NCI-H345 (cell line): Measurements from ENCODE around the gene TMOD1.
"Not testable (repeated sequence)": the region's sequence is repeated elsewhere in the genome, so short reads cannot be mapped to it uniquely, and the experiment has no call there.

Experiments
- DNase-seq: peaks from one replicate; lab custom pipeline; 2025; lab: John Stamatoyannopoulos, UW

TMOD1 gene

DNA sequence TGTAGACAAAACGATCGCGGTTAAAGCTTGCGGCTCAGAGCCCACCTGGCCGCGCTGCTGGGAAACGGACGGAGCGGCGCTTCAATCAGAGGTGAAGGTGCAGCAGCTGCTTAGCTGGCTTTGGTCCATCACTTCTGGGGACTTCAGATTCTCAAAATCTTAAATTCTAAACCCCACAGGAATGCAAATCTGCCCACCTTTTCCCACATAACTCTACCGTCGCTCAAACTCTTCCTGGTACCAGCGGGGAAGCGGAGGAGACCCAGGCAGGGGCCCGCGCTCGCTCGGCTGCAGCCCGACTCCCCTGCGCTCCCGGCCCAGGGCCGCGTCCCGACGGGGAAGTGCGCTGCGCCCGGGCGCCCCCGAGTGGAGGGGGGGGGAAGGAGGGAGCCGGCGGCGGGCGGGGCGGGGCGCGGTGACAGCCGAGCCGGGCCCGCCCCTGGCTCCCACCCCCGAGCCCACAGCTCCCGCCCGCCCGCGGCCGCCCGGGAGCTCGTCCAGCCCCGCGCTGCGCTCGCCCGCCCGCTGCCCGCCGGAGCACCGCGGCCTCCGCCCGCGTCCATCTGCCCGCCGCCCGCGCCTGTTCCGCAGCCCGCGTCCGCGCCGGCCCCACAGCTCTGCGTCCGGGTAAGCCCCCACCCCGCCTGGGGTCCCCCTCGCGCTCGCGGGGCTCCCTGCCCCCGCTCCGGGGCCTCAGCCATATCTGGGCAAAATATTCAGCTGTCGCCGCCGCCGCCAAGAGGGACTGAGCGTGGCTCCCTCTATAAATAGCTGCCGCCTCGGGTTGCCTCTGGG, at the start of gene TMOD1:
Gene TMOD1, plus strand, starts transcription at position 490 of the 795 bp plus-strand sequence. CDS start 22,523 bp downstream, outside the sequence.
- peak; percentile 68 for DNase-seq

DNA sequence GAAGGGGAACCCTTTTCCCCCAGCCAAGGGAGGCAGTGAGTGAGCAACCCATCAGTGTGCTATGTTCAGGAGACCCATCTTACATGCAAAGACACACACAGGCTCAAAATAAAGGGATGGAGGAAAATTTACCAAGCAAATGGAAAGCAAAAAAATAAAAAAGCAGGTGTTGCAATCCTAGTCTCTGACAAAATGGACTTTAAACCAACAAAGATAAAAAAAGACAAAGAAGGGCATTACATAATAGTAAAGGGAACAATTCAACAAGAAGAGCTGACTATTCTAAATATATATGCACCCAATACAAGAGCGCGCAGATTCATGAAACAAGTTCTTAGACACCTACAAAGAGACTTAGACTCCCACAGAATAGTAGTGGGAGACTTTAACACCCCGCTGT, 47.9 kb upstream of the TMOD1 start:
- not testable (repeated sequence) for DNase-seq

DNA sequence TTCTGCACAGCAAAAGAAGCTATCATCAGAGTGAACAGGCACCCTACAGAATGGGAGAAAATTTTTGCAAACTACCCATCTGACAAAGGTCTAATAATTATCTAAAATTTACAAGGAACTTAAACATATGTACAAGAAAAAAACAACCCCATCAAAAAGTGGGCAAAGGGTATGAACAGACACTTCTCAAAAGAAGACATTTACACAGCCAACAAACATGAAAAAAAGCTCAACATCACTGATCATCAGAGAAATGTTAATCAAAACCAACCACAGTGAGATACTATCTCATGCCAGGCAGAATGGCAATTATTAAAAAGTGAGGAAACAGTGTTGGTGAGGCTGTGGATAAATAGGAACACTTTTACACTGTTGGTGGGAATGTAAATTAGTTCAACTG, 44.6 kb upstream of the TMOD1 start:
- DNase-seq: not testable (repeated sequence)

DNA sequence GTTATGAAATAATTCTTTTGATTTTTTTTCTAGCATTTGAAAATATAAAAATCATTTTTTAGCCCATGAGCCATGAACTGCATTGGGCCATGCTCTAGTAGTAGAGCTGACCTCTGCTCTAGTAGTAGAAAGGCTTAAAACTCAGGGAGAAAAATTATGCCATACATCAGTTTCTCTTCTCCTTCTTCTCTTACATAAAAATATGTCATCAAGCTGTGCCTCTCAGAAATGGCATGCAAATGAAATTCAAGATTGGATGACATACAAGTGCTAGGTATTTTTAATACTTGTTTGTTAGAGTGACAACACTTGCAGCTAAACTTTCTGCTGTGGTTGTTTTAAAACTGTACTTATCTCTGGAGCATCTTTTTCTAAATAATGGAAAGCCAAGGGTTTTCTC, 42.1 kb upstream of the TMOD1 start:
- no peak for DNase-seq

DNA sequence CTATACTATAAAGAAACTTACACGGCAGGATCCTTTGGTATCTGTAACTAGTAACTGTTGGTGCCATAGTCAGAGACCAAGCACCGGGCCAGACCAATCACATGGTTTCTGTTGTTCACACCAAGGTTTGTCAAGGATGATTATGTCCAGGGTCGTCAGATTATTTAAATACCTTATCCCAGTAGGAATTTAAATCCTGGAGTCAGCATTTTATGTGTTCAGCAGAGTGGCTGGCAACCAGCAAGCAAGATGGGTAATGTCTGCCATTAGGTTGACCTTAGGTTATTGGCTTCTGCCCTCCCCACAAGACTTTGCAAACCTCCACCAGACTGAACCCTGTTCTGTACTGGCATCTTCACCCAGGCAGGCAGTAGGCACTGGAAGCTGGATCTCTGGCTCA, 39.3 kb upstream of the TMOD1 start:
- DNase-seq: no peak

DNA sequence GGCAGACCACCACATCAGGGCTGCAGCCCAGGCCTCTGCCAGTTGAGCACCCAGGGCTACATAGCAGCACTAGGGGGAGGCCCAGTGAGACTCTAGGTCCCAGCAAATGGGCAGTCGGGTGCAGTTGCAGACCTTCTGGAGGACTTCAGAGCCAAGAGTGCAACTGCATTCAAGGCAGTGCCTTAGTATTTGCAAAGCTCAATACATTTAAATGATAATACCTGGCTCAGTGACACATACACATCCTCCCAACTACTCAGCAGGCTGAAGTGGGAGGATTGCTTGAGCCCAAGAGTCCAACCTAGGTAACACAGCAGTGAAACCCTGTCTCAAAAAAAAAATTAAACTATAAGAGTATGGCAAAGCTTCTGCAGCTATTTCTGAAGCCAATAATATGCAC, 38.6 kb upstream of the TMOD1 start:
- no peak for DNase-seq

DNA sequence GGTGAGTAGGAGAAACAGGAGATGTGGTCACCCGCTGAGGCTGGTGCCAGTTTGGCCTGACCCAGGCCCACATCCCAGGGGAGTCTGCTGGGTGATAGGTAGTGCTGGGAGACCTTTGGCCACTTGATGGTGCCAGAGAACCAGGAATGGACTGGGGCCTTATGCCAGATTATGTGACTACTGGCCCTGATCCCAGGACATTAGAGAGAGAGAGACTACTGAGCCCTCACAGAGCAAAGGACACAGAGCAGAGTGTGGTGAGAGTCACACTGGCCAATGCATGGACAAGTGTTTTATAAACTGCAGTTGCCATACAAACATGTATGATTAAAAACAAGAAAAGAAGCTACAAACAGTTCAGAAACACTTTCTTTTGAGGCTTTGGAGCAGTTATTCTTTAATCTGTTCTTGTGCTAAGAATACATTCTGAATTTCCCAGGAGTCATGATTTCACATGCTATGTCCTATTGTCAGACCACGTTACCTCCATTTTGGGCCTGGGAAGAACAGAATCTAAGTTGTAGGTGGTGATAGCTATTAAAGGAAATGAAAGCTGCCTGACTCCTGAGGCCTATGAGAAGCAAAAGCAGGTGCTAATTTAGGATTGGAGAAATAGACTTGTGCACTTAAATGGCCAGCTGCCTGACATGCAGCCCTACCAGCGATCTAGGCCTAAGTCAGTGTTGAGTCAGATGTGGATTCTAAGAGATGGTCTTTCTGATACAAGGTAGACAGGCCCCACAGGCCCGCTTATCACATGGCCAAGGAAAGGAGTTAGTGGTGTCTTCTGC, 32.6 kb upstream of the TMOD1 start:
- peak; percentile 32 for DNase-seq

DNA sequence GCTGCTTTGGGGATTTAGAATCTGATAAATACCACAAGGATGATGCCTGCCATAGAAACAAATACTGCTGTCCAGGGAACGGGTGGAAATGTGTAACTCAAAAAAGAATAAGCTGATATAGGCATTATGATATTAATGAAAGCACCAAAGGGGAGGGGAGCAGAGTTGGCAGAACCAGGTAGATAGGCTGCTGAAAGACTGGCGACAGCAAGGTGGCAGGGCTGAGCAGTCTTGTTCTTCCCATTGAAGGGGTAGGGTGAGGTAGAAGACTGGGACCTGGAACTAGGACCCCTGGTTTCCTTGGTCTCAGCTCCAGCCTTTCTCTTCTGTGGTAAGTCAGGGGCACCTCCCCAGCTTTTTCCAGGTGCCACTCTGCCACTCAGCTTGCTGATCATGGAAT, 31.4 kb upstream of the TMOD1 start:
- DNase-seq: no peak

DNA sequence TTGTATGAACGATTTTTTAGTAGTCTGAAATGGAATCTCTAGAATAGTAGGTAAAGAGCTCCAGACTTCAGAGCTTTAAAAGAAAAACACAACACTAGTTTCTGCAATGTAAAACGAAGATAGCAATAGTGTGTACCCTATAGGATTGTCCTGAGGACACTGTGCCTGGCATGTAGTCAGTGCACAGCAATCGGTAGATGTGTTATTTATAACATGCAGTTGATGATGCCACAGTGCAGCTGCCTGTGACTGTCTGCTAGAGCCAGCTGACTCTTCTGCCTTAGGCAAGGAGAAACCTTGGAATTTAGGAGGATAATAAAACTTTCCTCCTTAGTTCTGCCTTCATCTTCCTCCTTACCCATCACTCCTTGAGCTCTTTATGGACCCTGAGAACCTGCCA, 27.7 kb upstream of the TMOD1 start:
- no peak for DNase-seq

DNA sequence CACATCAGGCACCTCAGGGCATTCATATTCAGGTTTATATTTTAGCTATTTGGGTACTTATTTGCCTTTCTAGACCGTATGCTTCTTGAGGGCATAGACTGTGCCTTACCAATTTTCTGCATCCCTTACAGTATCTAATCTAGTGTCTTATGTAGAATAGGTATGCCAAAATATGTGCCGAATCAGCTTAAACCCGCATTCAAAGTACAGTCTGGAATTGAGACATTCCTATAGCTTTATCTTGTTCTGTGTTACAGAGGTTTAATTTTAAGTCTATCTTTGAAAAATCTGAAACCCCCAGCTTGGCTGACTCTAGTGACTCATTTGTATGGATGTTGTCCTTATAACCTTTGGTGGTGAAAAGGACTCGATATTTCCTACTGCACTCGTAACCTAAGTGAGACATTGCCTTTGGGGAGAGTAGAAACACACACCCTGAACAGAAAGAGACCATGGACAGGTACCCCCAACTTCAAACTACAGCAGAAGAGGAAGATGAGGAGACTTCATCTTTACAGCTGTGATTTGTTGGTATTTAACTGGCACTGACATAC, 27.0 kb upstream of the TMOD1 start:
- DNase-seq: no peak

DNA sequence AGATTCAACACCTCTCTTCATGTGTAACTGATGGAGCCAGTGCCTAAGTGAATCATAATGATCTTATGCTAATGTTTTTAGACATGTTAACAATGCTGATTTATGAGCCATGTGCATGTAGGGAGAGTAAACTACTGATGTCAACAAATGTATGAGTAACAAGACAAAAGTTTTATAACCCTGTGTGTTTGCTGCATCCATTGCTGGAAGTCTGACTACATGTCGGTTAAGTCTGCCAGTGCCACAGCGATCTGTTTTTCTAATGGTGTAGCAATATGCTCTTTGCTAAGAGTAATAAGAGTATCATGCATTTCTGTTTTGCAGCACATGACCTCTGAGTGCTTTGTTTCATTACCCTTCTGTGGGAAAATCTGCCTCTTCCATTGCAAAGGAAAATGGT, 26.4 kb upstream of the TMOD1 start:
- peak; percentile 2 for DNase-seq

DNA sequence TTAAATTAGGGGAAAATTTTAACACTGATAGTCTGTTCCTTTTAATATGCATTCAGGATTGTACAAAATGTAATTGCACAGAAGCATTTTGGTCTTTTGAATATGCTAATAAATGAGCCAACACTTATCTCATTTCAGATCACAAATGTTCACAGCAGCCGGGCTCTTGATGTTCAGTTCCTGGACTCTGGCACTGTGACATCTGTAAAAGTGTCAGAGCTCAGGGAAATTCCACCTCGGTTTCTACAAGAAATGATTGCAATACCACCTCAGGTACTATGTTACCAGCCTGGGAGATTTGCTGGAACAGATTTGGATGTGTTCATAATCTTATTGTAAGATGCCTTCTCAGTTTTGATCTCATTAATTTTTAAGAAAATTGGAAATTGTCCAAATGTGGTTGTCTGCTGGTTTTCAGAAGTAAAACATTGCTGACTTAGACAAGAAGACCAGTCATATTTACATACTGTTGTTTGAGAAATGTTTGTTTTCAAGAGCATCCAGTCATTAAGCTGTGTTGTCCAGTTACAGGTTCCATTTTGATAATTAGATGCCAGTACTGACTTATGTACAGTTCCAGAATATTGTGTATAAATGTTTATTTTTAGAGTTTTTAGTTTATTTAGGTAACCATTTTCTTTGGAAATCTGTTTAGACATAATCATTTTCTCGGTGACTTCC, 23.0 kb upstream of the TMOD1 start:
- no peak for DNase-seq

DNA sequence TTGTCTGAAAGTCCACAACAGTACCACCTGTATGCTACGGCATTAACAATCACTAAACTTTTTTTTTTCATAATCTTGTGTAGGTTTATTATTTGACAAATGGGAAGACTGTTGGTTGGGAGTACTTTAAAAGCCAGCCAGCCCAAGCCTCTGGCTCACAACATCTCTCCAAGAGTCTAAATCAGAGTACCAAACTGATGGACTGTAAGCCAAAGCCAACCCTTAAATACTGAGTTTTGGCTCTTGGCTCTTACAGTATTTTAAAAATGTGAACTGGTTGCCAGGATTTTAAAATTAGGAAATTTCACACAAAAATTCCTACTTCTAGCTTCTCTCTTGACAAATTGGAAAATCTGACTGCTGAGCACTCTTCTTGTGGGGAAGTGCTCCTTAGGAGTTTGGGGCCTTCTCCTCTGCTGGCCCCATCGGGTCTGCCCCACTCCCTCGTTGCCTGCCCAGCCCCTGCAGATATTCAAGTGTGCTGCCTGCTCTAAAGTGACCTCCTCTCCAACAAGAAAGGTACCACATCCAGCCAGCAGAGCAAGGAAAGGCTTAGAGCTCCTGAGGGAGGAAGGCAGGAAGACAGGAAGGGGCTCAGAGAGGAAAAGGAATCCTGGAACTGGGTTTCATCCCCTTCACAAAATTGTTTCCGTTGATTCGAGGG, 21.8 kb upstream of the TMOD1 start:
- no peak for DNase-seq

DNA sequence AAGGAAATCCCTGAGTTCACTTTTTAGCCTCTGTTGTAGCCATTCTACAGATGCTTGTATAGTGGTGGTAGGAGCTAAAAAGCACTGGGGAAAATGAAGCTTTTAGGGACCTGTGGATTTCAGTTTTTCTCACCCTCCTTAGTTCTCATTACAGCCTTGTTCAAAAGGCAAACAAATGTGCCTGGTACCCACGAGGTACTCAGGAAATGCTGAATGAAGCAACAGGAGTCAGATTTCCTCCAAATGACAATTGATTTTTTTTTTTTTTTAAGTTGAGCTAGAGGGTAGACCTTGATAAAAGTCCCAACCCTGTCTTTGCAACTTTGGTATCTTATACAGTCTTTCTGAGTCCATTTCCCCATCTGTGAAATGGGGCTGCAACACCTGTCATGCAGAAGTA, 21.3 kb upstream of the TMOD1 start:
- no peak for DNase-seq

DNA sequence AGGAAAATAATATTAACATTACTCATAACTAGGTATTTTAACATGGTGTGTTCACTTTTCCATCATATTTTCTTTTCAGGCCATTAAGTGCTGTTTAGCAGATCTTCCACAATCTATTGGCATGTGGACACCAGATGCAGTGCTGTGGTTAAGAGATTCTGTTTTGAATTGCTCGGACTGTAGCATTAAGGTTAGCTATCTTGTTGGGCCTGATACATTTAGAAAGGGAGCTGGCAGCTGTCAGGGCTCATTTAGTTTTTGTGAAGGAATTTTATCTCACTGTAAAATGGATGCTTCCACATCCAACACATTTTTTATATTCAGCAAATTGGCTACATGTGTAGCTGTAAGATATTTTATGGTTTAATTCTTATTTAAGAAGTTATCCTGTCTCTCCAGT, 20.7 kb upstream of the TMOD1 start:
- DNase-seq: no peak

DNA sequence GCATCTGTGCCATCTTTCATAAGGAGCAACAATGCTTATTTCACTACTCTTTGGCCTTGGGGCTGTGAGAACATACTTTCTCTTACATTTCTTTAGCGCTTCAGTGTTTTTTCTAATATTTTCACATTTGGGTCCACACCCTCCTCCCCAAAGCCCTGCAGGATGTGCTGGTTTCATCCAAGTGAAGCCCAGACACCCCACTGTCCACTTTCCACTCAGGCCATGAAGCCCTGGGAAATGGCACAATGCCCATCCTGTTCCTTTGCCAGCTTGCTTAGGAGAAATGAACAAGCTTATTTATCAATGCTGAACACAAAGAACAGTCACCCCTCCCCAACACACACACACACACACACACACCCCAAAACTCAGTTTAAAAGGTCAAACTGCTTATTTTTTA, 17.3 kb upstream of the TMOD1 start:
- no peak for DNase-seq

DNA sequence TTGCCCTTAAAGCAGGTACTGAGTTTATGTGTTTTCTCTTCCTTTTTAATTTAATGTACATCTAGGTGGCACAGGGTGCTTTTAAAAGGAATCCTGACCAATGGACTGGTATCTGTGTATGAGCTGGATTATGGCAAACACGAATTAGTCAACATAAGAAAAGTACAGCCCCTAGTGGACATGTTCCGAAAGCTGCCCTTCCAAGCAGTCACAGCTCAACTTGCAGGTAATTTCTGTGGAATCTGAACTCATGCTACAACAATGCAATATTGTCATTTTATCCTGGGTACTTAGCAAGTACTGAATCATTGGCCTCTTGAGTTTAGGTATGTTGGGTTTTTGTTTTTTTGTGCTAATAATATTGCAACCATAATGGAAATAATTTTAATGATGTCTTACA, 14.4 kb upstream of the TMOD1 start:
- DNase-seq: no peak

DNA sequence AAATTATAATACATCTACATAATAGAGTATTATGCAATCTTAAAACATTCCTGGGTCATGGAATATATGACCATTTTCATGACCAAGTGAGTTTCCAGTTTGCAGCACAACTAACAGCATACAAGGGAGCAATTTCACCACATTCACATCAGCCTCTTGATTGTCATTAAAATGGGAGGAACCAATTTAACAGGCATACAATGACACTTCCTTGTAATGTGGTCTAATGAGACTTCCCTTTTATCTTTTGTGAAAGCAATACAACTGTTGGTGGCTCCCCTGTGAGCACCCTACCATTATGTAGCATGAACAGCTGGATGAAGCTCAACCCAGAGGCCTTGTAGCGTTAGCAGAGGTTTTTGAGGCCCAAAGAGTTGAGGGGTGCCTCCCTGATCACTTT, 13.6 kb upstream of the TMOD1 start:
- DNase-seq: no peak

DNA sequence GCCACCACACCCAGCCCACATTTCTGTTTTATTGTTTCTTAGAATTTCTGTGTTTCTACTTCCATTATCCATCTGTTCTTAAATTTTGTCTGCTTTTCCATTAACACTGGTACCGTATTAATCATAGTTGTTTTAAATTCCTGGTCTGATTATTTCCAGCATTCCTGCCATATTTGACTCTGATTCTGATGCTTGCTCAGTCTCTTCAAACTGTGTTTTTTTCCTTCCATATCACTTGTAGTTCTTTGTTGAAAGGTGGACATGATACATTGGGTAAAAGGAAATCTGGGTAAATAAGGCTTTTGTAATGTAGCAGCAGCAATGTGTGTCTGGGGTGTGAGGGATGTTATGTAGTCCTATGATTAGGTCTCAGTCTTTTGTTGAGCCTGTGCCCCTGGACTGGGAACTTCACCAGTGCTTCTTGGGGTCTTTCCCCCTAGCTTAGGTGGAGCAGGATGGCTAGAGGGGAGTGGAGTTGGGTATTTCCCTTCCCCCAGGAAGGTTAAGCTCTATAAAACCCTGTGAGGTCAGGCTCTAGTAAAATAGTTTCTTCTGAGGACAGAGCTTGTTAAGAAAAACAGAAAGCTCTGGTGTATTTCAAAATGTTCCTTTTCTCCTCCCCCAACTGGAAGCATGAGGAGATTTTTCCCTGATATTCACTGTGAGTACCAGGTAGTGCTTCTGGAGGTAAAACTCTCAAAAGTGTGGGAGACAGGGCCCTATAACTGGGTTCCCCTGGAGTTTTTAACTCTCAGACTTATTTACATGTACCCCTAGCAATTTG, 10.1 kb upstream of the TMOD1 start:
- DNase-seq: no peak

DNA sequence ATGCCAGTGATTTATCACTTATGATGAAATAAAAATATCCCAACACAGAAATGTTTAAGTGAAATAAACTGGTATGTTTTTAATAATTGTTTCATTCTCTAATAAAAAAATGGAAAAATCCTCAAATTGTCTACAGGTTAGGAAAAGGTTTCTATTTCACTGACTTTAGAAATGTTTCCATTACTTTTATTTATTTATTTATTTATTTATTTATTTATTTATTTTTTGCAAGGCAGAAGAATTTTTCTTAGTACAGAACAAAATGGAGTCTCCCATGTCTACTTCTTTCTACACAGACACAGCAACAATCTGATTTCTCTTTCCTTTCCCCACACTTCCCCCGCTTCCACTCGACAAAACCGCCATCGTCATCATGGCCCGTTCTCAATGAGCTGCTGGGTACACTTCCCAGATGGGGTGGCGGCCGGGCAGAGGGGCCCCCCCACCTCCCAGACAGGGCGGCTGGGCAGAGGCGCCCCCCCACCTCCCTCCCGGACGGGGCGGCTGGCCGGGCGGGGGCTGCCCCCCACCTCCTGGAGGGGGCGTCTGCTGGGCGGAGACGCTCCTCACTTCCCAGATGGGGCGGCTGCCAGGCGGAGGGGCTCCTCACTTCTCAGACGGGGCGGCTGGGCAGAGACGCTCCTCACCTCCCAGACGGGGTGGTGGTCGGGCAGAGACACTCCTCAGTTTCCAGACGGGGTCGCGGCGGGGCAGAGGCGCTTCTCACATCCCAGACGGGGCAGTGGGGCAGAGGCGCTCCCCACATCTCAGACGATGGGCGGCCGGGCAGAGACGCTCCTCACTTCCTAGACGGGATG, 3.7 kb upstream of the TMOD1 start:
- not testable (repeated sequence) for DNase-seq
